Esophagus (tissue), 2 donors: ENCODE measurements around the gene STRA6. TPM values are rescaled to one million over a fixed set of nuclear protein-coding genes. Genes with fewer than 3 reads are reported as not detected.

ENCODE experiments used
- H3K27ac ChIP-seq, 2 donors: one replicate each; pipeline ENCODE4 v1.5.1; 2013; ENCODE audit warnings: low read depth in 2 of 2, mild to moderate bottlenecking in 2 of 2, inconsistent platforms in 1 of 2, low read length in 1 of 2, moderate library complexity in 1 of 2
- H3K27me3 ChIP-seq, 2 donors: one replicate each; pipeline ENCODE4 v1.6.1; 2013; ENCODE audit warnings: low read length in 2 of 2, control low read depth in 1 of 2, mild to moderate bottlenecking in 1 of 2; ENCODE audit not compliant: insufficient read depth in 2 of 2, control insufficient read depth in 1 of 2
- H3K36me3 ChIP-seq, 2 donors: one replicate each; pipeline ENCODE4 v1.6.1; 2013; ENCODE audit warnings: low read length in 1 of 2; ENCODE audit not compliant: control insufficient read depth in 2 of 2, insufficient read depth in 2 of 2
- H3K4me1 ChIP-seq, 2 donors: one replicate each; pipeline ENCODE4 v1.6.1; 2013; ENCODE audit warnings: low read length in 1 of 2; ENCODE audit not compliant: control insufficient read depth in 2 of 2, insufficient read depth in 2 of 2
- H3K4me3 ChIP-seq, 2 donors: one replicate each; pipeline ENCODE4 v1.5.1; 2013; ENCODE audit warnings: low read length in 2 of 2, mild to moderate bottlenecking in 2 of 2, low read depth in 1 of 2, moderate library complexity in 1 of 2
- H3K9me3 ChIP-seq, 2 donors: one replicate each; pipeline ENCODE4 v1.6.1; 2013; ENCODE audit warnings: mild to moderate bottlenecking in 2 of 2, low read depth in 1 of 2, low read length in 1 of 2, moderate library complexity in 1 of 2; ENCODE audit not compliant: control insufficient read depth in 2 of 2, insufficient read depth in 1 of 2
- WGBS, 2 donors: extraction: QIAGEN DNeasy Blood & Tissue Kit; methylation state at CpG; one replicate each; pipeline ENCODE4 v1.1.7; 2013; 5-methylcytosine and 5-hydroxymethylcytosine counted together
- polyA plus RNA-seq, 2 donors: library from polyadenylated mRNA; stranded (reverse); fragments of 200-250 nt; gene quantifications; one replicate each; pipeline ENCODE4 v1.2.3, GENCODE V29; 2013
- donor health status: healthy with polysubstance abuse.
- donor health status: Bipolar disorder and iron deficiency.

The STRA6 gene
- under 1 TPM; 0.65 to 0.79 TPM for polyA plus RNA-seq

DNA sequence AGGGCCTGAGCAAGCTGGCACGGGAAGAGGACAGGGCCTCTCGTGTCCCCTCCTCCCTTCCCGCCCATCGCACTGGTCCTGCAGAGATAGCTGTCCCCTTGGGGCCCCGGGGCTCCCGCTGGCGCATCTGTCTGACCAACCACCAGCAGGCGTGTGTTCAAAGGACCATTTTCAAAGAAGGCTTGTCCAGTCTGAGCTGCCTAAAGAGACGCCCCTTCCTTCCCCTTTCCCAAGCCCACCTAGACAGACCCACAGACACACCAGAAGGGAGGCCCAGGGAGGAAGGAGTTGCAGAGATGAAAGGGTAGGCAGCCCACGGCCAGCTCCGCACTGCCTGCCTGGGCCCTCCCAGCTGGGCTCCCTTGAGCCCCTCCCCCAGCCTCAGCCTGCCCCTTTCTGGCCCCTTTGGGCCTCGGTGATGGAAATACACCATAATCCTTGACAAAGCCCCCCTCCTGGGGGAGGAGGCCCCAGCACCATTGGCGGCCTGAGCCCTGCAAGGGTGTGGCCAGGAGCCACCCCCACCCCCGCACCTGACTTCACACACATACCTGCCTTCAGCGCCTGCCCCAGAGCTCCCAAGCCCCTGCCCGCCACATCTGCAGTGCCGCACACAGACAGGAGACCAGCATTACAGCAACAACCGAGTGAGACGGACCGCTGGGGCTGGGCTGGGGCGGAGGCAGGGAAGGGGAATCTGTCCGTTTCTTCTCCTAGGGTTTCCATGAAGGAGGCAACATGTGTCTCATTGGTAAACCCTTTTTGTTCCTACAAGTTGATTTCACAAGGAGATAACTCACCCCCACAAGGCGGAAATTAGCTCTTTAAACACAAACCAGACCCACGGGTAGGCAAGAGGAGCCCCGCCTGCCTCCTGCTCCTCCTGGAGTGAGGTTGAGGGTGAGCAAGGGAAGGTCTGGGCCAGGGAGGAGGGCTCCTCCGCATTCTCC lies at the start of gene STRA6:
STRA6 (minus strand) TSS at position 336 of the 950 bp plus-strand sequence. CDS start 520 bp downstream, outside the sequence.
- Histone ChIP-seq H3K4me3 (no peak within 1 kb of the TSS), H3K4me1 (peaks cover 0 to 17% of the 10 kb centered on the region in 2 donors)

GRCh38 chr15:74252291-74252690 lies 49.7 kb upstream of the STRA6 start:
- Histone ChIP-seq H3K4me1 (no peaks in the 10 kb centered on the region), H3K27me3 (no peaks in the 10 kb centered on the region), H3K9me3 (peaks cover 0 to 2% of the 10 kb centered on the region in 2 donors), H3K27ac (no peak overlapping the region), H3K4me3 (no peak overlapping the region), H3K36me3 (no peaks in the 10 kb centered on the region)
- WGBS, 2 donors, result 57 to 67% methylated on average over 6 of the region's 6 CpGs

More for the DNA sequence above, at the start of gene STRA6:
- Histone ChIP-seq H3K9me3 (no peaks in the 10 kb centered on the region), H3K36me3 (no peaks in the 10 kb centered on the region), H3K27me3 (no peaks in the 10 kb centered on the region), H3K27ac (no peak within 1 kb of the TSS)
- WGBS, 2 donors, result 56 to 66% methylated on average over 25 to 26 of the region's 26 CpGs

GRCh38 chr15:74251131-74251811 lies 48.7 kb upstream of the STRA6 start:
- Histone ChIP-seq H3K36me3 (no peaks in the 10 kb centered on the region), H3K27ac (no peak overlapping the region), H3K9me3 (peaks cover 0 to under 1% of the 10 kb centered on the region in 2 donors), H3K4me3 (no peak overlapping the region), H3K4me1 (no peaks in the 10 kb centered on the region), H3K27me3 (no peaks in the 10 kb centered on the region)
- WGBS, 2 donors, result 44 to 49% methylated on average over 5 of the region's 5 CpGs

GRCh38 chr15:74250266-74250665 lies 47.7 kb upstream of the STRA6 start:
- Histone ChIP-seq H3K27ac (no peak overlapping the region), H3K4me1 (peaks cover 0 to 2% of the 10 kb centered on the region in 2 donors), H3K27me3 (peaks cover 0 to 5% of the 10 kb centered on the region in 2 donors), H3K4me3 (no peak overlapping the region), H3K9me3 (no peaks in the 10 kb centered on the region), H3K36me3 (no peaks in the 10 kb centered on the region)
- 83 to 84% methylated on average over 6 of the region's 6 CpGs for WGBS, 2 donors

DNA sequence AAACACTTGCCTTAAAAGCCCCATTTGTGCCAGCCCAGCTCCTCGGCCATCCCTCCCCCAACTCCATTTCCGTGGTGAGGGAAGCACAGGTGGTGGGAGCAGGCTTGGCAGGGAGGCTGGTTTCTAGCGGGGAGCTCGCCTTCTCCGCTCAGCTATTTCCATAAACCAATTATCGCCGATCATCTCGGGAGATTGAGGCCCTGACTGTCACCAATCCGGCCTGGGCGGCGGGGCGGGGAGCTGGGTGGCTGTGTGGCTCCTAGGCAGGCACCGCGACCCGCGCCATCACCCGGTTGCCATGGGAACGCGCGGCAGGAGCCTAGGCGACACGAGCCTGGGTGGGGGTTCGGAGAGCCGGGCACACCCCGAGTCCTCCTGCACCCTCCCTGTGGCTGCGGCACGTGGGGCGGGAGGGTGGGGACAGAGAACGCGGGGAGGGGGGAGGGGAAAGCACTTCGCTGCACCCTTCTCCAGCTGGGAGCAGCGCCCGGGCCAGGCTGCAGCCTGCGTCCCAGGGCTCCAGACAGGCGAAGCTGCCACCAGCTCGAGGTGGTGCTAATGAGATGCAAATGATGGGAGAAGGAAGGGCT lies 42.9 kb upstream of the STRA6 start:
- Histone ChIP-seq H3K4me1 (peaks cover 0 to 5% of the 10 kb centered on the region in 2 donors), H3K27me3 (peaks cover 0 to 5% of the 10 kb centered on the region in 2 donors), H3K36me3 (no peaks in the 10 kb centered on the region), H3K27ac (no peak overlapping the region), H3K4me3 (no peak overlapping the region), H3K9me3 (no peaks in the 10 kb centered on the region)
- 7 to 9% methylated on average over 36 of the region's 36 CpGs for WGBS, 2 donors

GRCh38 chr15:74244822-74245341 lies 42.3 kb upstream of the STRA6 start:
- peaks cover 0 to 5% of the 10 kb centered on the region in 2 donors for H3K27me3 ChIP-seq
- 57 to 62% methylated on average over 4 of the region's 4 CpGs for WGBS, 2 donors

GRCh38 chr15:74243431-74243830 lies 40.8 kb upstream of the STRA6 start:
- Histone ChIP-seq H3K27me3 (peaks cover 0 to 5% of the 10 kb centered on the region in 2 donors), H3K4me1 (peaks cover 0 to 11% of the 10 kb centered on the region in 2 donors), H3K9me3 (peaks cover 0 to 2% of the 10 kb centered on the region in 2 donors), H3K27ac (no peak overlapping the region), H3K4me3 (no peak overlapping the region), H3K36me3 (no peaks in the 10 kb centered on the region)
- WGBS, 2 donors, result 79 to 81% methylated on average over 7 of the region's 7 CpGs

More at GRCh38 chr15:74244822-74245341, 42.3 kb upstream of the STRA6 start:
- Histone ChIP-seq H3K4me1 (peaks cover 0 to 9% of the 10 kb centered on the region in 2 donors), H3K9me3 (peaks cover 0 to under 1% of the 10 kb centered on the region in 2 donors), H3K27ac (no peak overlapping the region), H3K36me3 (no peaks in the 10 kb centered on the region), H3K4me3 (no peak overlapping the region)

- peaks cover 0 to 5% of the 10 kb centered on the region in 2 donors for H3K27me3 ChIP-seq
- no peak overlapping the region for H3K27ac ChIP-seq
- 55 to 70% methylated on average over 9 to 11 of the region's 11 CpGs for WGBS, 2 donors
- H3K9me3 ChIP-seq, result peaks cover 0 to 2% of the 10 kb centered on the region in 2 donors
- no peaks in the 10 kb centered on the region for H3K36me3 ChIP-seq
- H3K4me3 ChIP-seq, result no peak overlapping the region
- H3K4me1 ChIP-seq, result peaks cover 0 to 11% of the 10 kb centered on the region in 2 donors
Measured at GRCh38 chr15:74242441-74243185, 40.0 kb upstream of the STRA6 start.
